ENCODE measurements around the gene TBC1D17. TPM values are rescaled to one million over a fixed set of nuclear protein-coding genes. Genes with fewer than 3 reads are reported as not detected.

Gene TBC1D17
- total and polyA plus RNA-seq, 4 donors, result 22.7 to 102 (median 46.7) TPM

DNA sequence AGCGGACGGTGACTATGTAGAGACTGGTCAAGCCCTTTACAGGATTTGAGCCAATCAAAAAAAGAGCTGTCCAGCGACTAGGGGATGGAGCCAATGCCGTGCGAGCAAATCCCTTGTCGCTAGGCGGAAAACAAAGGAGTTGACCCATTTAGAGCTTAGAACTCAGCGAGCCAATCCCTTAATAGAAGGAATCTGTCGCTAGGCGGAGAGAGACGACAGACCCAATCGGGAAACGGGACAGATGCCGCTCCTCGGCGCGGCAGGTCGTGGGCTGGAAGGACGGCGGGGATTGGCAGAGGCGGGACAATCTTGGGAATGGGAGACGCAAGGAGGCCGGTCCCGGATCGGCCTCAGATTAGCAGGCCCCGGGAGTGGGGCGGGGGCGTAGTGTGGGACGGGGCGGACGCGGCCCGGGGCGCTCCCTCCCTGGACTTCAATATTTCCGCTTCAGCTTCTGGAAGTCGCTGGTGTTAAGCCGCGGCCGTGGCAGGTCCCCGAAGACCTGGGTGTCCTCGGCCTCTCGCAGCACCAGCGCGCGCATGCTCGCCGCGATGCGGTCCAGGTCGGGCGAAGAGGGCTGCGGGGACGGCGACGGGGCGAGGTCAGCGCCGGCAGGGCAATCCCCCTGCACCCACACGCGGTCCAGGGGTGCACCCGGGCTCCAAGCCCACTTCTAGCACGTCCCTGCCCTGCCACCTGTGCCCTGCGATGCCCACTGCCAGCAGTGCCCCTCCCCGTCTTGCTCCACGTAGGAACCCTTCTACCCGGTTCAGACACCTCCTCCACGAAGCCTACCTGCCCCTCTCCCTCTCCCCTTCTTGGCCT is 7.8 kb upstream of the TBC1D17 start:
- ATAC-seq (ENCODE audit: low FRiP score), result peak; percentile 88
- DNase-seq, result peak; percentile 97 to 98
- Histone ChIP-seq H3K4me1 (ENCODE audit: control insufficient read depth in 1 of 2, insufficient read depth in 2 of 2, low read length in 2 of 2) (no peaks in the 10 kb centered on the region), H3K9me3 (ENCODE audit: control insufficient read depth, low read length) (no peaks in the 10 kb centered on the region), H3K27me3 (ENCODE audit: control insufficient read depth in 1 of 2, insufficient read depth in 2 of 2, low read length in 1 of 2) (no peaks in the 10 kb centered on the region), H3K27ac (ENCODE audit: low read depth in 1 of 2, low read length in 2 of 2) (peak overlapping the region in 1 of 2 donors; percentile 30), H3K36me3 (ENCODE audit: control insufficient read depth in 1 of 2, insufficient read depth in 2 of 2, low read length in 1 of 2) (no peaks in the 10 kb centered on the region), H3K4me3 (ENCODE audit: low read length in 2 of 2) (peak overlapping the region; percentile 11 to 30)
- 0 to 1% methylated on average over 58 to 67 of the region's 67 CpGs for WGBS, 2 donors
- intact Hi-C loops (cut with DNase I), result loop anchor here (5.0 to 10.0 kb wide), 3 partner anchors 57 to 105 kb away; partner anchors contain the start of genes AP2A1 (in 2 of the 2), FUZ (in 1 of the 2) and TSKS (in 1 of the 2)

DNA sequence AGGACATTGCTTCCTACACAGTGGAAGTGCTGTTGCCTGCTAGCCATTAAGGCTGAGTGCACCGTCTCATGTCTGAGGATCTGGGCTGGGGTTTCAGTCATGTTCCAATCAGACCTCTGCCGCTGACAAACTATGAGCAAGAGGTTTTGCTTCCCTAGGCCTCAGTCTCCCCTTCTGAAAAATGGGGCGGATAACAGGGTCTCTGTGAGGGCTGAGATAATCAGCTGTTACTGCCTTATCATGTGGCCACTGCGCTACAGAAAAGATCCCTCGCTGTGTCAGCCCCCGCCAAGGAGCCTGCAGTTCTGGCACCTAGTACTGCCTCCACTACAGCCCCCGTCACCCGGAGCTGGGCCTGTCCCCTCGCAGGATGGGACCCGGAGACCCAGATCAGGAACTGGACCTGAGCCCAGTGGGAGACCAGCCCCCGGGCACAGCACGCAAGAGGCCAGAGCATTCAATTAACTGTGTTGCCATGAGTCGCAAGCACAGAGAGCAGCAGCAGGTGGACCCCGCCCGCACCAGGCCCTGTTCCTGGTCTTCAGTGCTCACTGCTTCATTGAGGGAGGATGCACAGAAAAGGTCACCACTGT is 7.1 kb upstream of the TBC1D17 start:
- Histone ChIP-seq H3K27ac (ENCODE audit: low read depth in 1 of 2, low read length in 2 of 2) (peak overlapping the region in 1 of 2 donors; percentile 30), H3K4me3 (ENCODE audit: low read length in 2 of 2) (no peak overlapping the region), H3K4me1 (ENCODE audit: control insufficient read depth in 1 of 2, insufficient read depth in 2 of 2, low read length in 2 of 2) (no peaks in the 10 kb centered on the region), H3K36me3 (ENCODE audit: control insufficient read depth in 1 of 2, insufficient read depth in 2 of 2, low read length in 1 of 2) (no peaks in the 10 kb centered on the region), H3K9me3 (ENCODE audit: control insufficient read depth, low read length) (no peaks in the 10 kb centered on the region), H3K27me3 (ENCODE audit: control insufficient read depth in 1 of 2, insufficient read depth in 2 of 2, low read length in 1 of 2) (no peaks in the 10 kb centered on the region)
- intact Hi-C loops (cut with DNase I), result no loop called here
- WGBS, 2 donors, result 71 to 73% methylated on average over 15 of the region's 15 CpGs
- no peak for DNase-seq
- no peak for ATAC-seq (ENCODE audit: low FRiP score)

DNA sequence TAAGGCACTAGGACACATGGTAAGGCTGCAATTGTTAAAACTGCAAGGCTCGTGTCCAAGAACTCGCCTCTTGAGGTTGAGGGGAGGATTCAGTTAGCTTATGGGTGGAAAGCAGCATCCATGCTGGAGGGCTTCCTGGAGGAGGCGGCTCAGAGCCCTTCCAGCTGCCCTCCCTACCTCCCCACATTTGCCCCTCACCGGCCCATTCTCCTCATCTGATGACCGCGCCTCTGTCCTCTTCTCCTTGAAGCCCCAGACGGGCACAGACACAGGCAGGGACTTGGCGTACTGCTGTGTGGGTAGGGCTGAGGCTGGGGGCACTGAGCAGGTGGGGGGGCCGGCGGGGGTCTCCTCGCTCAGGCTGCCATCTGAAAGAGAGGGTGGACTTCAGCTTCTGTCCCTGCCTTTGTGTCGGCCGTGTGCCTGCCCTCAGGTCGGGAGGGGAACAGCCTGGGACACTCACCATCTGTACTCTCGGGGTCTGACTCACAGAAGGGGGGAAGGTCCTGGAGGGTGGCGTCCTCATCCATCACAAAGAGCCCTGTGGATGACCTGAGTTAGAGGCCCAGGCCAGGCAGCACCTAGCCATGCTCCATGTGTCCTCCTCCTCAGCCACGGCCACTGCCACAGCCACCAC is 6.0 kb upstream of the TBC1D17 start:
- Histone ChIP-seq H3K36me3 (ENCODE audit: control insufficient read depth in 1 of 2, insufficient read depth in 2 of 2, low read length in 1 of 2) (no peaks in the 10 kb centered on the region), H3K27ac (ENCODE audit: low read depth in 1 of 2, low read length in 2 of 2) (no peak overlapping the region), H3K4me3 (ENCODE audit: low read length in 2 of 2) (no peak overlapping the region), H3K4me1 (ENCODE audit: control insufficient read depth in 1 of 2, insufficient read depth in 2 of 2, low read length in 2 of 2) (no peaks in the 10 kb centered on the region), H3K9me3 (ENCODE audit: control insufficient read depth, low read length) (no peaks in the 10 kb centered on the region), H3K27me3 (ENCODE audit: control insufficient read depth in 1 of 2, insufficient read depth in 2 of 2, low read length in 1 of 2) (no peaks in the 10 kb centered on the region)
- WGBS, 2 donors, result 87% methylated on average over 16 to 17 of the region's 17 CpGs
- DNase-seq (no peak), ATAC-seq (ENCODE audit: low FRiP score) (no peak)
- intact Hi-C loops (cut with DNase I), result no loop called here

DNA sequence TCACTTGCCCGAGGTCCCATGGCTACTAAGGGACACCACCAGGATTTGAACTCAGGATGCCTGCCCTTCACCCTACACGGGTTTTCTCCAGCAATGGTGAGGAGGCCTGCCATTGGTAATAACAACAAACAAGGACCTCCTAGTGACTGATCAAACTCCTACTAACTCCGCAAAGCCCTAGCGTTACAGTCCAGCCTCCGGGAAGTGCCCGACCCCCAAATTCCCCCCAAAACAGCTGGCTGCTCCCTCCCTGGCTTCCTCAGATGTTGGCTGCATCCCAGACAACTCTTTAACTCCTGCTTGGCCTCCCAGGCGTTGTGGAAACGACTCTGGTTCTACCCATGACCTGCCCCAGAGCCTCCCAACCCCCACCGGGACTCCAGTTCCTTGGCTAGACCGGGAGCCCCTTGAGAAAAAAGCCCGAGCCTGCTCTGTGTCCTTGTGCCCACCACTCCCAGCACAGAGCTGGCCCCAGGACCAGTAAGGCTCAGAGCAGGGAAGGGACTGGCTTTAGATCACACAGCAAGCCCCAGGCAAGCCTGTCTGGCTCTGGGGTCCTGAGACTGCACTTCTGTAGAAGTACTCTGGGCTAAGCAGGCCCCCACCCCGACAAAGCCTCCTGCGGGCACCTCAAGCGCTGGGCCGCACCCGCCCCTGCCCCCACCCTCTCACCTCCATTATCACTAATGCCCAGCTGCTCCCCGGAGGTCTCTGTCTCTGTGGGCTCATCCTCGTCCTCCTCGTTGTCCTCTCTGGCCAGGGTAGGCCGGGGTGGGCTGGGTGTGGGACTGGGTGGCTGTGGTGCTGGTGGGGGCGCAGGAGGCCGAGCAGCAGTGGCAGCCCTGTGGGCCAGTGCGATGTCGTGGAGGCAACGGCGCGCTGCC is 5.0 kb upstream of the TBC1D17 start:
- ATAC-seq (ENCODE audit: low FRiP score) (no peak), DNase-seq (no peak)
- intact Hi-C loops (cut with DNase I), result no loop called here
- Histone ChIP-seq H3K27me3 (ENCODE audit: control insufficient read depth in 1 of 2, insufficient read depth in 2 of 2, low read length in 1 of 2) (no peaks in the 10 kb centered on the region), H3K4me1 (ENCODE audit: control insufficient read depth in 1 of 2, insufficient read depth in 2 of 2, low read length in 2 of 2) (no peaks in the 10 kb centered on the region), H3K9me3 (ENCODE audit: control insufficient read depth, low read length) (no peaks in the 10 kb centered on the region), H3K4me3 (ENCODE audit: low read length in 2 of 2) (no peak overlapping the region), H3K27ac (ENCODE audit: low read depth in 1 of 2, low read length in 2 of 2) (no peak overlapping the region), H3K36me3 (ENCODE audit: control insufficient read depth in 1 of 2, insufficient read depth in 2 of 2, low read length in 1 of 2) (no peaks in the 10 kb centered on the region)
- 85 to 86% methylated on average over 27 of the region's 27 CpGs for WGBS, 2 donors

DNA sequence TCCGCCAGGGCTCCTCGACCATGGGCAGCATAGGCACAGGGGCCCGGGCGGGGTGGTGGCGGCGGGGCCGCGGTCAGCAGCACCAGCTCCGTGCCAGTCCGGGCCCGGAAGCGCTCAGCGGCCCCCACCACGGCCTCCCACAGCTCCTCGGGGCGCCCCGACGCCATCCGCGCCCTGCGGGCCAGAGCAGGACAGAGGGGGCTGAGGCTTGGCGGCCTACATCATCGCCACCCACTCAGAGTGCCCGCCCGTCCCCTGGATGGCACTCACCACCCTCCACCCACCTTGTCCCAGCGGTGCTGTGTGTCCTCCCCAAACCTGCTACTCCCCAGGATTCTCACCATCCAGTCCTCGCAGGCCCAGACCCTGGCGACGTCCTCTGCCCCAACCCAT is 4.4 kb upstream of the TBC1D17 start:
- ATAC-seq (ENCODE audit: low FRiP score) (no peak), DNase-seq (peak in 1 of 2 donors; percentile 75)
- Histone ChIP-seq H3K36me3 (ENCODE audit: control insufficient read depth in 1 of 2, insufficient read depth in 2 of 2, low read length in 1 of 2) (no peaks in the 10 kb centered on the region), H3K9me3 (ENCODE audit: control insufficient read depth, low read length) (no peaks in the 10 kb centered on the region), H3K4me1 (ENCODE audit: control insufficient read depth in 1 of 2, insufficient read depth in 2 of 2, low read length in 2 of 2) (no peaks in the 10 kb centered on the region), H3K27me3 (ENCODE audit: control insufficient read depth in 1 of 2, insufficient read depth in 2 of 2, low read length in 1 of 2) (no peaks in the 10 kb centered on the region), H3K4me3 (ENCODE audit: low read length in 2 of 2) (no peak overlapping the region), H3K27ac (ENCODE audit: low read depth in 1 of 2, low read length in 2 of 2) (no peak overlapping the region)
- intact Hi-C loops (cut with DNase I), result no loop called here
- WGBS, 2 donors, result 92% methylated on average over 25 to 29 of the region's 29 CpGs

DNA sequence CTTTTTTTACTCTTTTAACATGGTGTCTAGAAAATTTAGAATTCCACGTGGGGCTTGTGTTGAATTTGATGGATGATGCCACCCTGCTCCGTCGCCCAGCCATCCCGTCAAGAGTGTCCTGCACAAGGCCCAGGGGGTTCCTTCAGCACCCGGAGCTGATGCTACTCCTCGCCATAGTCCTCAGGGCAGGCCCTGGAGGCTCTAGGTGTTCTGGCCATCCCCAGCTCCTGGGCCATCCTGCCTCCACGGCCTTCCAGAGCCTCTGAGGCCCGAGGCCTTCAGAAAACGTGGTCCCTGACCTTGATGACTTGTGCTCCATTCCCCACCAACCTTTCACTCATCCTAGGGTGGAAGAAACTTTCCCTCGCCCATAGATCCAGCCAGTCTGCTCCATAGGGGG is 3.7 kb upstream of the TBC1D17 start:
- ATAC-seq (ENCODE audit: low FRiP score), result no peak
- 84 to 85% methylated on average over 10 of the region's 10 CpGs for WGBS, 2 donors
- intact Hi-C loops (cut with DNase I), result no loop called here

DNA sequence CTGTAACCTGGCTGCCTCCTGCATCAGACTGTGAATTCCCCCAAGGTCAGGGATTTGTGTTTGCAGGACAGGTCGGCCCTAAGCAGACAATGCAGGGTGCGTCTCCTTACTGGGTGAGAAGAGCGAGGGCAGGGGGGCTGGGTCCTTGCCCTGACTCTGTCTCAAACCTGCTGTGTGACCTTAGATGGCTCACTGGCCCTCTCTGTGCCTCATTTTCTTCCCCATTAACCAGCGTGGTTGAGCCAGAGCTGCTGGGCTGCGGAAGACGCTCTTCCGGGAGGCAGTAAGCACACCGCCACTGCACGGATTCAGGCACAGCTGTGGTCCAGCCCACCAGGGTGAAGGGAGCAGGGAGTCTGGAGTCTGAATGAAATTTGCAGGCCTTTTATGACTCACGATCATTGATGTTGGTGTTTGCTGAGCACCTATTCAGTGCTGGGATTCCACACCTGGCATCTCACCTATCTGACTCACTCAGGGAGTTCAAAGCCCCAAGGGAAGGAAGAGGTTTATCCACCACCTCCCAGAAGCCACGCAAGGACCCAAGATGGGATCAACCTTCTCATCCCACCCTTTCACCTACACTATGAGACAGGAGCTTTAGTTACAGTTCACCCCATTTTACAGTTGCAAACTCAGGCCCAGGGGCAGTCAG is 2.9 kb upstream of the TBC1D17 start:
- no peaks in the 10 kb centered on the region for H3K27me3 ChIP-seq (ENCODE audit: control insufficient read depth in 1 of 2, insufficient read depth in 2 of 2, low read length in 1 of 2)
- no peaks in the 10 kb centered on the region for H3K36me3 ChIP-seq (ENCODE audit: control insufficient read depth in 1 of 2, insufficient read depth in 2 of 2, low read length in 1 of 2)
- H3K9me3 ChIP-seq (ENCODE audit: control insufficient read depth, low read length), result no peaks in the 10 kb centered on the region
- H3K4me3 ChIP-seq (ENCODE audit: low read length in 2 of 2), result no peak overlapping the region
- ATAC-seq (ENCODE audit: low FRiP score), result no peak
- intact Hi-C loops (cut with DNase I), result no loop called here
- H3K27ac ChIP-seq (ENCODE audit: low read depth in 1 of 2, low read length in 2 of 2), result no peak overlapping the region
- WGBS, 2 donors, result 89 to 91% methylated on average over 11 of the region's 11 CpGs
- H3K4me1 ChIP-seq (ENCODE audit: control insufficient read depth in 1 of 2, insufficient read depth in 2 of 2, low read length in 2 of 2), result no peaks in the 10 kb centered on the region
- DNase-seq, result no peak

More for the DNA sequence above, 3.7 kb upstream of the TBC1D17 start:
- H3K9me3 ChIP-seq (ENCODE audit: control insufficient read depth, low read length), result no peaks in the 10 kb centered on the region
- no peaks in the 10 kb centered on the region for H3K36me3 ChIP-seq (ENCODE audit: control insufficient read depth in 1 of 2, insufficient read depth in 2 of 2, low read length in 1 of 2)
- H3K4me1 ChIP-seq (ENCODE audit: control insufficient read depth in 1 of 2, insufficient read depth in 2 of 2, low read length in 2 of 2), result no peaks in the 10 kb centered on the region
- H3K27me3 ChIP-seq (ENCODE audit: control insufficient read depth in 1 of 2, insufficient read depth in 2 of 2, low read length in 1 of 2), result no peaks in the 10 kb centered on the region
- no peak for DNase-seq
- H3K4me3 ChIP-seq (ENCODE audit: low read length in 2 of 2), result no peak overlapping the region
- H3K27ac ChIP-seq (ENCODE audit: low read depth in 1 of 2, low read length in 2 of 2), result no peak overlapping the region

DNA sequence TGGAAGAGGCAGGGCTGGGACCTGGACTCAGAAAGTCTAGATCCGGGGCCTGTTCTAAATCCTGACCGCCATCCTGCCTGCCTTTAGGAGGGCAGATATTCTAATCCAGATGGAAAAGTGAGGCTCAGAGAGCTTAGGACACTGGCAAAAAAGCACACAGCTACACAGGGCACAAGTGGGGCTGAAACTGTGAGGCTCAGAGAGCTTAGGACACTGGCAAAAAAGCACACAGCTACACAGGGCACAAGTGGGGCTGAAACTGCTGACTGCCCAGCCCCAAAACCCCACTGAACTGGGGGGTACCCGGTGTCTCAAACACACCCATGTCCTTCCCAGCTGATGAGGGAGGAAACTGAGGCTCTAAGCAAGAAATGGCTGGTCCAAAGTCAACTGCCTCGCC is 2.3 kb upstream of the TBC1D17 start:
- no peak for ATAC-seq (ENCODE audit: low FRiP score)
- 87 to 90% methylated on average over 4 of the region's 4 CpGs for WGBS, 2 donors
- H3K4me3 ChIP-seq (ENCODE audit: low read length in 2 of 2), result no peak overlapping the region
- H3K27ac ChIP-seq (ENCODE audit: low read depth in 1 of 2, low read length in 2 of 2), result no peak overlapping the region
- H3K27me3 ChIP-seq (ENCODE audit: control insufficient read depth in 1 of 2, insufficient read depth in 2 of 2, low read length in 1 of 2), result no peaks in the 10 kb centered on the region
- intact Hi-C loops (cut with DNase I), result no loop called here
- peaks cover 0 to under 1% of the 10 kb centered on the region in 2 donors for H3K36me3 ChIP-seq (ENCODE audit: control insufficient read depth in 1 of 2, insufficient read depth in 2 of 2, low read length in 1 of 2)
- no peak for DNase-seq
- H3K4me1 ChIP-seq (ENCODE audit: control insufficient read depth in 1 of 2, insufficient read depth in 2 of 2, low read length in 2 of 2), result no peaks in the 10 kb centered on the region
- H3K9me3 ChIP-seq (ENCODE audit: control insufficient read depth, low read length), result no peaks in the 10 kb centered on the region
